ENCODE data around the gene FCRL2.

Gene FCRL2

DNA sequence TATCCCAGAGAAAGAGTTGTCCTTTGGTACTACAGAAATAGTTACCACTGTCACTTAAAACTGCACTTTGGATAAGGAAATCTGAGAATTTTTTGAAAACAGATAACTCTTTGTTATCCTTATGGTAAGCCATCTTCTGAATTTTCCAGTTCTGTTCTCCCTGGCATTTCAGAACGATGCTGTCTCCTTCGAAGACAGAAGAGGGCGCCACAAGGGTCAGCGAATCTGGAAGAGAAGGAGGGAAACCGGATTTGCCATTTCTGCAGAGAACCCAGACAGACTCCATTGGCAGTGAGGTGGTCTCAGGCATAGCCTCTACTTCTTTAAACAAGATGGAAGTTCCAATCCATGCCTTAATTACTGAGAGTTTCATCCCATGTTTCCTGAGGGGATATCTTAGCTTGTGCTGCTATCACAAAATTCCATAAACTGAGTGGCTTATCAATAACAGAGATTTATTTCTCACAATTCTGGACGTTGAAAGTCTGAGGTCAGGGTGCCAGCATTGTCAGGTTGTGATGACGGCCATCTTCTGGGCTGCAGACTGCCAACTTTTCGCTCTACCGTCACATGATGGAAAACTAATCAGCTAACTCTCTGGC lies 6.4 kb downstream of the FCRL2 start:
- no peak for TF ChIP-seq TAF1 (IDR thresholded peaks at IDR 0.05; ENCODE audit: borderline replicate concordance, insufficient read depth, low read length)
- TF ChIP-seq SIN3A (IDR thresholded peaks at IDR 0.05; ENCODE audit: borderline replicate concordance, insufficient read depth, low read length) = no peak
- TF ChIP-seq FOXP2 (optimal IDR thresholded peaks at IDR 0.05; ENCODE audit: borderline replicate concordance, extremely low read depth, extremely low read length, insufficient read depth) = no peak
- no peak for TF ChIP-seq POLR2AphosphoS5 (IDR thresholded peaks at IDR 0.05; ENCODE audit: low read depth, low read length)
- TF ChIP-seq, protein P1, sequence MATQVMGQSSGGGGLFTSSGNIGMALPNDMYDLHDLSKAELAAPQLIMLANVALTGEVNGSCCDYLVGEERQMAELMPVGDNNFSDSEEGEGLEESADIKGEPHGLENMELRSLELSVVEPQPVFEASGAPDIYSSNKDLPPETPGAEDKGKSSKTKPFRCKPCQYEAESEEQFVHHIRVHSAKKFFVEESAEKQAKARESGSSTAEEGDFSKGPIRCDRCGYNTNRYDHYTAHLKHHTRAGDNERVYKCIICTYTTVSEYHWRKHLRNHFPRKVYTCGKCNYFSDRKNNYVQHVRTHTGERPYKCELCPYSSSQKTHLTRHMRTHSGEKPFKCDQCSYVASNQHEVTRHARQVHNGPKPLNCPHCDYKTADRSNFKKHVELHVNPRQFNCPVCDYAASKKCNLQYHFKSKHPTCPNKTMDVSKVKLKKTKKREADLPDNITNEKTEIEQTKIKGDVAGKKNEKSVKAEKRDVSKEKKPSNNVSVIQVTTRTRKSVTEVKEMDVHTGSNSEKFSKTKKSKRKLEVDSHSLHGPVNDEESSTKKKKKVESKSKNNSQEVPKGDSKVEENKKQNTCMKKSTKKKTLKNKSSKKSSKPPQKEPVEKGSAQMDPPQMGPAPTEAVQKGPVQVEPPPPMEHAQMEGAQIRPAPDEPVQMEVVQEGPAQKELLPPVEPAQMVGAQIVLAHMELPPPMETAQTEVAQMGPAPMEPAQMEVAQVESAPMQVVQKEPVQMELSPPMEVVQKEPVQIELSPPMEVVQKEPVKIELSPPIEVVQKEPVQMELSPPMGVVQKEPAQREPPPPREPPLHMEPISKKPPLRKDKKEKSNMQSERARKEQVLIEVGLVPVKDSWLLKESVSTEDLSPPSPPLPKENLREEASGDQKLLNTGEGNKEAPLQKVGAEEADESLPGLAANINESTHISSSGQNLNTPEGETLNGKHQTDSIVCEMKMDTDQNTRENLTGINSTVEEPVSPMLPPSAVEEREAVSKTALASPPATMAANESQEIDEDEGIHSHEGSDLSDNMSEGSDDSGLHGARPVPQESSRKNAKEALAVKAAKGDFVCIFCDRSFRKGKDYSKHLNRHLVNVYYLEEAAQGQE (IDR thresholded peaks at IDR 0.05; ENCODE audit: insufficient read depth in 1 of 2, low read depth in 2 of 2, low read length in 2 of 2) = no peak

DNA sequence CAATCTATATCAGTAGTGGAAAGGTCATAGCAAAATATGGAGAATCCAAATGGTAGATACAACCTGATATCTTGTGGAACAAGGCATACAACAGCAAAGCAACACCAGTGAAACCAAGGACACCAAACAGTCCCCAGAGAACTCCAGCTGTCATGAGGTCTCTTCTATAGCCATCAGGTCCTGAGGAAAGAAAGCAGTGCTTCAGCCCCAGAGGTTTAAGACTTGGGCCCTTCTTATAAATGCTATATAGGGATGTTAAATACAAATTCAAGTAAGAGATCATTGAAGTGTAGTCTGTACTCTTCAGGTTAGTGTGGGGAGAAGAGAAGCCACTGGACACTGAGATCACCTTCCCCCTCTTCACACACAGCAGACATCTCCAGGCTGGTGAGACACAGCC lies 10.1 kb downstream of the FCRL2 start:
- no peak for TF ChIP-seq SIN3A (IDR thresholded peaks at IDR 0.05; ENCODE audit: borderline replicate concordance, insufficient read depth, low read length)
- no peak for TF ChIP-seq FOXP2 (optimal IDR thresholded peaks at IDR 0.05; ENCODE audit: borderline replicate concordance, extremely low read depth, extremely low read length, insufficient read depth)
- no peak for TF ChIP-seq POLR2AphosphoS5 (IDR thresholded peaks at IDR 0.05; ENCODE audit: low read depth, low read length)
- TF ChIP-seq, protein P1 (IDR thresholded peaks at IDR 0.05; ENCODE audit: insufficient read depth in 1 of 2, low read depth in 2 of 2, low read length in 2 of 2) = no peak
- TF ChIP-seq TAF1 (IDR thresholded peaks at IDR 0.05; ENCODE audit: borderline replicate concordance, insufficient read depth, low read length) = no peak

DNA sequence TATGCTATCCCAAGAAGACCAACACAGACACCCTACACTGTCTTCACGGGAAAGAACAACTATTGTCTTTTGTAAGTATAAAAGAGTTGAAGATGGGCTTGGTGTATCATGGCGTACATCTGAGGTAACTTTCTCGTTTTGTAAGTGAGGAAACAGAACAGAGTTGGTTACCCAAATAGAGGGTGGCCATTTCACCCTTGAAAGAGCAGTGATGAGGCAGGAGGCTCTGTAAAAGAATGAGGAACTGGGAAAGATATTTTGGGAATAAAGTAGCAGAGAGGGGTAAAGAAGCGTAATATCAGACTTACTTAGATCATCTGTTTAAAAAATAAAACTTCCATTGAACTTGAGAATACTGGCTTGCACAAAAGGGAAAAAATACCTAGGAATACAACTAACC lies 18.9 kb downstream of the FCRL2 start:
- TF ChIP-seq TAF1 (IDR thresholded peaks at IDR 0.05; ENCODE audit: borderline replicate concordance, insufficient read depth, low read length) = no peak
- TF ChIP-seq, protein P1 (IDR thresholded peaks at IDR 0.05; ENCODE audit: insufficient read depth in 1 of 2, low read depth in 2 of 2, low read length in 2 of 2) = no peak
- no peak for TF ChIP-seq POLR2AphosphoS5 (IDR thresholded peaks at IDR 0.05; ENCODE audit: low read depth, low read length)
- no peak for TF ChIP-seq FOXP2 (optimal IDR thresholded peaks at IDR 0.05; ENCODE audit: borderline replicate concordance, extremely low read depth, extremely low read length, insufficient read depth)
- TF ChIP-seq SIN3A (IDR thresholded peaks at IDR 0.05; ENCODE audit: borderline replicate concordance, insufficient read depth, low read length) = no peak

DNA sequence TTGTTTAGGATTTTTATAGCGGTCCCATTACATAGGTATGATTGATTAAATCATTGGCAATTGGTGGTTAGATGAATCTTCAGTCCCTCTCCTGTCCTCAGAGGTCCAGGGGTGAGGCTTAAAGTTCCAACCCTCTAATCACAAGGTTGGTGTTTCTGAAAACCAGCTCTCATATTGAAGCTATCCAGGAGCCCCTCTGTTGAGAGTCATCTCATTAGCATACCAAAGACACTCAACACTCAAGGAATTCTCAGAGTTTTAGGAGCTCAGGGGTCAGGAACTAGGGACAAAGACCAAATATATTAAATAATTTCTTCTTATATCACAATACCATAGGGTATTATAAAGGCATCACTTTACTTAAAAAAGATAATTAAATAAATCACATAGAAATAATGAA lies 23.3 kb downstream of the FCRL2 start:
- TF ChIP-seq, protein P1 (IDR thresholded peaks at IDR 0.05; ENCODE audit: insufficient read depth in 1 of 2, low read depth in 2 of 2, low read length in 2 of 2) = no peak
- no peak for TF ChIP-seq FOXP2 (optimal IDR thresholded peaks at IDR 0.05; ENCODE audit: borderline replicate concordance, extremely low read depth, extremely low read length, insufficient read depth)
- TF ChIP-seq POLR2AphosphoS5 (IDR thresholded peaks at IDR 0.05; ENCODE audit: low read depth, low read length) = no peak

DNA sequence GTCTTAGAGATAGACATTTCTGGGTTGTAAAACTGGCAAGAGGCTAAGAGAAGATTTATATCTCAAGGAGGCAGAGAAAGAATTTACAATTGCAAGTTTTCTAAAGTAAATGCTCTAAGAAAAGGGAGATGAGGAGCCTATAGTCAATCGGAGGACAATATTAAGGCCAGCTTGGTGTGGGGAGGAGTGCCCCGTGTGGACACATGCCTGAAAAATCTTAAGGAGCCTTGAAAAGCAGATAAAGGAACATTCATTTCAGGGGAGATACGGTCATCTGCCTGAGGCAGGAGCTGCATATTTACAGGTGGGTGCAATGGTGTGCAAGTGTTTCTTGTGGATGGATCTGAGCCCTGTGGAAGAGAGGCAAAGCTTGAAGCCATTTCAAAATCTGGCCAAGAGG lies 25.6 kb downstream of the FCRL2 start:
- TF ChIP-seq POLR2AphosphoS5 (IDR thresholded peaks at IDR 0.05; ENCODE audit: low read depth, low read length) (no peak), TAF1 (IDR thresholded peaks at IDR 0.05; ENCODE audit: borderline replicate concordance, insufficient read depth, low read length) (no peak), FOXP2 (optimal IDR thresholded peaks at IDR 0.05; ENCODE audit: borderline replicate concordance, extremely low read depth, extremely low read length, insufficient read depth) (no peak), SIN3A (IDR thresholded peaks at IDR 0.05; ENCODE audit: borderline replicate concordance, insufficient read depth, low read length) (no peak)
- TF ChIP-seq, protein P1 (IDR thresholded peaks at IDR 0.05; ENCODE audit: insufficient read depth in 1 of 2, low read depth in 2 of 2, low read length in 2 of 2) = no peak
